ENCODE data around the gene GDE1.
"Not testable (repeated sequence)": the region's sequence is repeated elsewhere in the genome, so short reads cannot be mapped to it uniquely, and the experiment has no call there.

Gene GDE1

GRCh38 chr16:19548144-19548543, 26.2 kb upstream of the GDE1 start:
- H3K27ac ChIP-seq (ENCODE audit: low read length): no peak overlapping the region
- H3K27me3 ChIP-seq (ENCODE audit: control insufficient read depth in 1 of 2, insufficient read depth in 2 of 2, low read length in 2 of 2): no peaks in the 10 kb centered on the region
- H3K36me3 ChIP-seq (ENCODE audit: control insufficient read depth in 2 of 2, insufficient read depth in 2 of 2, low read length in 2 of 2): peaks cover 7% of the 10 kb centered on the region in 2 donors

GRCh38 chr16:19543278-19543996, 21.5 kb upstream of the GDE1 start:
- H3K27me3 ChIP-seq (ENCODE audit: control insufficient read depth in 1 of 2, insufficient read depth in 2 of 2, low read length in 2 of 2); H3K27ac ChIP-seq (ENCODE audit: low read length); H3K9me3 ChIP-seq (ENCODE audit: control insufficient read depth in 2 of 2, low read length in 2 of 2); H3K4me3 ChIP-seq (ENCODE audit: low read length in 2 of 2); H3K4me1 ChIP-seq (ENCODE audit: control insufficient read depth, insufficient read depth, low read length); H3K9ac ChIP-seq (ENCODE audit: low read length in 2 of 2): not testable (repeated sequence)
- H3K36me3 ChIP-seq (ENCODE audit: control insufficient read depth in 2 of 2, insufficient read depth in 2 of 2, low read length in 2 of 2): peaks cover 13% of the 10 kb centered on the region in 2 donors

More at GRCh38 chr16:19548144-19548543, 26.2 kb upstream of the GDE1 start:
- H3K4me3 ChIP-seq (ENCODE audit: low read length in 2 of 2): no peak overlapping the region
- no peaks in the 10 kb centered on the region for H3K4me1 ChIP-seq (ENCODE audit: control insufficient read depth, insufficient read depth, low read length)
- H3K9me3 ChIP-seq (ENCODE audit: control insufficient read depth in 2 of 2, low read length in 2 of 2): no peaks in the 10 kb centered on the region
- no peak overlapping the region for H3K9ac ChIP-seq (ENCODE audit: low read length in 2 of 2)

- H3K36me3 ChIP-seq (ENCODE audit: control insufficient read depth in 2 of 2, insufficient read depth in 2 of 2, low read length in 2 of 2): peaks cover 11 to 13% of the 10 kb centered on the region in 2 donors
- no peaks in the 10 kb centered on the region for H3K27me3 ChIP-seq (ENCODE audit: control insufficient read depth in 1 of 2, insufficient read depth in 2 of 2, low read length in 2 of 2)
- H3K4me3 ChIP-seq (ENCODE audit: low read length in 2 of 2): no peak overlapping the region
- H3K9me3 ChIP-seq (ENCODE audit: control insufficient read depth in 2 of 2, low read length in 2 of 2): no peaks in the 10 kb centered on the region
- no peak overlapping the region for H3K27ac ChIP-seq (ENCODE audit: low read length)
- H3K4me1 ChIP-seq (ENCODE audit: control insufficient read depth, insufficient read depth, low read length): no peaks in the 10 kb centered on the region
- no peak overlapping the region for H3K9ac ChIP-seq (ENCODE audit: low read length in 2 of 2)
Observed at GRCh38 chr16:19542138-19542821, 20.4 kb upstream of the GDE1 start.

GRCh38 chr16:19540241-19540970, 18.5 kb upstream of the GDE1 start:
- no peak overlapping the region for H3K4me3 ChIP-seq (ENCODE audit: low read length in 2 of 2)
- H3K4me1 ChIP-seq (ENCODE audit: control insufficient read depth, insufficient read depth, low read length): no peaks in the 10 kb centered on the region
- H3K27me3 ChIP-seq (ENCODE audit: control insufficient read depth in 1 of 2, insufficient read depth in 2 of 2, low read length in 2 of 2): no peaks in the 10 kb centered on the region
- H3K9ac ChIP-seq (ENCODE audit: low read length in 2 of 2): no peak overlapping the region
- no peaks in the 10 kb centered on the region for H3K9me3 ChIP-seq (ENCODE audit: control insufficient read depth in 2 of 2, low read length in 2 of 2)
- H3K36me3 ChIP-seq (ENCODE audit: control insufficient read depth in 2 of 2, insufficient read depth in 2 of 2, low read length in 2 of 2): peaks cover 25% of the 10 kb centered on the region in 2 donors
- no peak overlapping the region for H3K27ac ChIP-seq (ENCODE audit: low read length)

GRCh38 chr16:19532601-19533000, 10.7 kb upstream of the GDE1 start:
- H3K9me3 ChIP-seq (ENCODE audit: control insufficient read depth in 2 of 2, low read length in 2 of 2): no peaks in the 10 kb centered on the region
- H3K36me3 ChIP-seq (ENCODE audit: control insufficient read depth in 2 of 2, insufficient read depth in 2 of 2, low read length in 2 of 2): peaks cover 18 to 22% of the 10 kb centered on the region in 2 donors
- H3K27me3 ChIP-seq (ENCODE audit: control insufficient read depth in 1 of 2, insufficient read depth in 2 of 2, low read length in 2 of 2): no peaks in the 10 kb centered on the region
- no peak overlapping the region for H3K27ac ChIP-seq (ENCODE audit: low read length)
- H3K4me3 ChIP-seq (ENCODE audit: low read length in 2 of 2): no peak overlapping the region
- H3K9ac ChIP-seq (ENCODE audit: low read length in 2 of 2): no peak overlapping the region
- H3K4me1 ChIP-seq (ENCODE audit: control insufficient read depth, insufficient read depth, low read length): no peaks in the 10 kb centered on the region

- Histone ChIP-seq H3K4me3 (ENCODE audit: low read length in 2 of 2) (no peak overlapping the region), H3K9me3 (ENCODE audit: control insufficient read depth in 2 of 2, low read length in 2 of 2) (no peaks in the 10 kb centered on the region), H3K36me3 (ENCODE audit: control insufficient read depth in 2 of 2, insufficient read depth in 2 of 2, low read length in 2 of 2) (peaks cover 5 to 8% of the 10 kb centered on the region in 2 donors), H3K27ac (ENCODE audit: low read length) (no peak overlapping the region), H3K27me3 (ENCODE audit: control insufficient read depth in 1 of 2, insufficient read depth in 2 of 2, low read length in 2 of 2) (no peaks in the 10 kb centered on the region), H3K4me1 (ENCODE audit: control insufficient read depth, insufficient read depth, low read length) (peaks cover 12% of the 10 kb centered on the region), H3K9ac (ENCODE audit: low read length in 2 of 2) (no peak overlapping the region)
Observed at GRCh38 chr16:19528666-19529065, 6.8 kb upstream of the GDE1 start.

GRCh38 chr16:19527161-19527560, 5.3 kb upstream of the GDE1 start:
- Histone ChIP-seq H3K36me3 (ENCODE audit: control insufficient read depth in 2 of 2, insufficient read depth in 2 of 2, low read length in 2 of 2) (peaks cover 3 to 8% of the 10 kb centered on the region in 2 donors), H3K9me3 (ENCODE audit: control insufficient read depth in 2 of 2, low read length in 2 of 2) (no peaks in the 10 kb centered on the region), H3K27me3 (ENCODE audit: control insufficient read depth in 1 of 2, insufficient read depth in 2 of 2, low read length in 2 of 2) (no peaks in the 10 kb centered on the region), H3K4me3 (ENCODE audit: low read length in 2 of 2) (no peak overlapping the region), H3K27ac (ENCODE audit: low read length) (no peak overlapping the region), H3K9ac (ENCODE audit: low read length in 2 of 2) (no peak overlapping the region), H3K4me1 (ENCODE audit: control insufficient read depth, insufficient read depth, low read length) (peaks cover 16% of the 10 kb centered on the region)

GRCh38 chr16:19525385-19525723, 3.5 kb upstream of the GDE1 start:
- H3K27me3 ChIP-seq (ENCODE audit: control insufficient read depth in 1 of 2, insufficient read depth in 2 of 2, low read length in 2 of 2): no peaks in the 10 kb centered on the region
- peaks cover 0 to 8% of the 10 kb centered on the region in 2 donors for H3K36me3 ChIP-seq (ENCODE audit: control insufficient read depth in 2 of 2, insufficient read depth in 2 of 2, low read length in 2 of 2)
- H3K9me3 ChIP-seq (ENCODE audit: control insufficient read depth in 2 of 2, low read length in 2 of 2): no peaks in the 10 kb centered on the region
- H3K9ac ChIP-seq (ENCODE audit: low read length in 2 of 2): peak overlapping the region in 1 of 2 donors; percentile 73
- H3K4me3 ChIP-seq (ENCODE audit: low read length in 2 of 2): peak overlapping the region; percentile 75 to 94
- H3K4me1 ChIP-seq (ENCODE audit: control insufficient read depth, insufficient read depth, low read length): peaks cover 28% of the 10 kb centered on the region
- H3K27ac ChIP-seq (ENCODE audit: low read length): no peak overlapping the region

GRCh38 chr16:19524616-19525384, 2.9 kb upstream of the GDE1 start:
- Histone ChIP-seq H3K4me1 (ENCODE audit: control insufficient read depth, insufficient read depth, low read length) (peaks cover 33% of the 10 kb centered on the region), H3K9ac (ENCODE audit: low read length in 2 of 2) (peak overlapping the region; percentile 72 to 73), H3K27ac (ENCODE audit: low read length) (no peak overlapping the region)

GRCh38 chr16:19524356-19524615, 2.4 kb upstream of the GDE1 start:
- no peaks in the 10 kb centered on the region for H3K27me3 ChIP-seq (ENCODE audit: control insufficient read depth in 1 of 2, insufficient read depth in 2 of 2, low read length in 2 of 2)
- peaks cover 35% of the 10 kb centered on the region for H3K4me1 ChIP-seq (ENCODE audit: control insufficient read depth, insufficient read depth, low read length)
- no peak overlapping the region for H3K27ac ChIP-seq (ENCODE audit: low read length)
- H3K36me3 ChIP-seq (ENCODE audit: control insufficient read depth in 2 of 2, insufficient read depth in 2 of 2, low read length in 2 of 2): peaks cover 0 to 8% of the 10 kb centered on the region in 2 donors
- no peaks in the 10 kb centered on the region for H3K9me3 ChIP-seq (ENCODE audit: control insufficient read depth in 2 of 2, low read length in 2 of 2)
- peak overlapping the region; percentile 72 to 73 for H3K9ac ChIP-seq (ENCODE audit: low read length in 2 of 2)
- peak overlapping the region; percentile 75 to 94 for H3K4me3 ChIP-seq (ENCODE audit: low read length in 2 of 2)

More at GRCh38 chr16:19524616-19525384, 2.9 kb upstream of the GDE1 start:
- no peaks in the 10 kb centered on the region for H3K9me3 ChIP-seq (ENCODE audit: control insufficient read depth in 2 of 2, low read length in 2 of 2)
- peak overlapping the region; percentile 75 to 94 for H3K4me3 ChIP-seq (ENCODE audit: low read length in 2 of 2)
- H3K27me3 ChIP-seq (ENCODE audit: control insufficient read depth in 1 of 2, insufficient read depth in 2 of 2, low read length in 2 of 2): no peaks in the 10 kb centered on the region
- peaks cover 0 to 8% of the 10 kb centered on the region in 2 donors for H3K36me3 ChIP-seq (ENCODE audit: control insufficient read depth in 2 of 2, insufficient read depth in 2 of 2, low read length in 2 of 2)

Measured in stomach smooth muscle (tissue), 2 donors.